Measurements from ENCODE around the gene ANKRD42. TPM values are rescaled to one million over a fixed set of nuclear protein-coding genes. Genes with fewer than 3 reads are reported as not detected.

The ANKRD42 gene
- total RNA-seq, 1 experiment from 2014 or later = 5.4 TPM

DNA sequence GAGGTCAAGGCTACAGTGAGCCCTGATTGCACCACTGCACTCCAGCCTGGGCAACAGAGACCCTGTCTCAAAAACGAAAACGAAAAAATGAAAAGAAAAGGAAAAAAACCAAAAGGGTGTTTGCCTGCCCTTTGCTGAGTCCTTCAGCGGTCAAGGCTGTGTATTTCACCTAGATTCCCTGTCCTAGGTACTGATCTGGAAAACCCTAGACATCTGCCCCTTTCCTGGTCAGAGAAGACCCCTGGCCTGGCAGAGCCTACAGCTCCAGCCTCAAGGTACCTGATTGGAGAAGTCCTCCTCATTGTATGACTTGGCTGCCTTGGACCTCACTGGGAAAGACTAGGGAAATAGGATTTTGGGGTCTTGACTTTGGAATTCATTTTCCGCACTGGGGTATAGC lies 100.7 kb downstream of the ANKRD42 start:
- Histone ChIP-seq H3K4me2 (ENCODE audit: low read length) (no peak overlapping the region), H3K27ac (ENCODE audit: low read depth, low read length) (no peak overlapping the region), H3K79me2 (ENCODE audit: insufficient read depth, low read length) (no peaks in the 10 kb centered on the region), H3K9me3 (ENCODE audit: control insufficient read depth in 1 of 2, insufficient read depth in 1 of 2, low read depth in 1 of 2, low read length in 2 of 2) (no peaks in the 10 kb centered on the region), H3K9me2 (ENCODE audit: insufficient read depth) (no peaks in the 10 kb centered on the region), H3K4me3 (replicated peaks in 1 of 2; ENCODE audit: low read depth in 1 of 2, low read length in 2 of 2) (no peak overlapping the region), H3K4me1 (ENCODE audit: control insufficient read depth in 1 of 2, insufficient read depth in 2 of 2, low read length in 2 of 2) (0 out of 4 replicates have a peak, but pooled peaks cover 0 to 3% of the 10 kb centered on the region in 2 experiments), H3K36me3 (ENCODE audit: control insufficient read depth in 1 of 2, insufficient read depth in 2 of 2, low read length in 2 of 2) (no peaks in the 10 kb centered on the region), H3K27me3 (ENCODE audit: insufficient read depth, low read length) (peaks cover 23% of the 10 kb centered on the region), H2AFZ (ENCODE audit: low read depth, low read length, poor library complexity, severe bottlenecking) (no peak overlapping the region), H3K9ac (ENCODE audit: low read length) (no peak overlapping the region), H4K20me1 (ENCODE audit: insufficient read depth) (no peaks in the 10 kb centered on the region)
- RAD21 ChIA-PET (ENCODE audit: low non-redundant PET in 1 of 2, low total read pairs in 2 of 2, uncharacterized antibody in 2 of 2, unreplicated experiment in 2 of 2) = no interaction called here
- intact Hi-C loops (cut with micrococcal nuclease) = no loop called here
- POLR2A ChIA-PET = no interaction called here
- CTCF ChIA-PET = no interaction called here
- ATAC-seq (no peak), DNase-seq (ENCODE audit: low read depth, low spot score) (no peak)
- TF ChIP-seq JUND (IDR thresholded peaks at IDR 0.05) (no peak), EGR1 (IDR thresholded peaks at IDR 0.05; ENCODE audit: low read depth) (no peak), POLR2AphosphoS5 (IDR thresholded peaks at IDR 0.05; ENCODE audit: low read depth, low read length) (no peak), ZFX (IDR thresholded peaks at IDR 0.05) (no peak), SP1 (IDR thresholded peaks at IDR 0.05; ENCODE audit: low read depth) (no peak)
- TF ChIP-seq, protein P1, sequence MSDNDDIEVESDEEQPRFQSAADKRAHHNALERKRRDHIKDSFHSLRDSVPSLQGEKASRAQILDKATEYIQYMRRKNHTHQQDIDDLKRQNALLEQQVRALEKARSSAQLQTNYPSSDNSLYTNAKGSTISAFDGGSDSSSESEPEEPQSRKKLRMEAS (IDR thresholded peaks at IDR 0.05) = no peak
- BruUV-seq (replicated peaks) = no TSS peak

Other genes starting within 250 kb of the ANKRD42 start
- 5.7 TPM for gene RAB30, start 121.8 kb upstream of the ANKRD42 start, total RNA-seq (2021; ENCODE audit: unreplicated experiment)
- gene PCF11, start 36.6 kb upstream of the ANKRD42 start, total RNA-seq (2021; ENCODE audit: unreplicated experiment) = 41.9 TPM
- gene CCDC90B, start 92.7 kb downstream of the ANKRD42 start, total RNA-seq (2021; ENCODE audit: unreplicated experiment) = 30.3 TPM

Data from HCT116 (cell line).